H1 (cell line): ENCODE measurements around the gene RABEPK. TPM values are rescaled to one million over a fixed set of nuclear protein-coding genes. Genes with fewer than 3 reads are reported as not detected.

Source experiments
- CTCF ChIA-PET: fragments of 300-600 bp; sonication (Branson Sonifier 250); formaldehyde crosslinking; loops from one replicate; lab custom pipeline; 2021; ENCODE audit not compliant: partially characterized antibody; lab: Charles Lee
- POLR2A ChIA-PET: fragments of 300-600 bp; sonication (Branson Sonifier 250); formaldehyde crosslinking; loops from one replicate; lab custom pipeline; 2021; ENCODE audit warnings: inconsistent platforms; ENCODE audit not compliant: partially characterized antibody; lab: Charles Lee
- DNase-seq, 2 experiments: peaks; one replicate each; pipeline versions ENCODE4 v3.0.0 to v3.0.0-alpha.2; 2010 to 2022; ENCODE audit warnings: low spot score in 2 of 2, low read depth in 1 of 2, mixed read lengths in 1 of 2
- FAIRE-seq: peaks from 2 replicates; lab custom pipeline; 2011; peaks lifted over from hg19 to GRCh38; lab: Jason Lieb, UNC
- H2AFZ ChIP-seq: 2 replicates; pipeline ENCODE4 v1.8.1; 2012; ENCODE audit warnings: low read length, inconsistent platforms
- H2AK5ac ChIP-seq: 2 replicates; pipeline ENCODE4 v1.6.1; 2013; ENCODE audit warnings: low read depth, low read length
- H2BK120ac ChIP-seq: replicated peaks from 2 replicates; pipeline ENCODE3; 2013; ENCODE audit warnings: low read depth, low read length, inconsistent platforms
- H2BK12ac ChIP-seq: 2 replicates; pipeline ENCODE4 v1.6.1; 2013; ENCODE audit warnings: low read depth, low read length
- H2BK15ac ChIP-seq: 2 replicates; pipeline ENCODE4 v1.6.1; 2013; ENCODE audit warnings: low read length
- H2BK20ac ChIP-seq: 2 replicates; pipeline ENCODE4 v1.6.1; 2013; ENCODE audit warnings: low read length
- H2BK5ac ChIP-seq: 2 replicates; pipeline ENCODE4 v1.6.1; 2013; ENCODE audit warnings: low read depth, low read length
- H3K14ac ChIP-seq: 2 replicates; pipeline ENCODE4 v1.6.1; 2013; ENCODE audit warnings: inconsistent platforms; ENCODE audit not compliant: insufficient read length
- H3K18ac ChIP-seq: 2 replicates; pipeline ENCODE4 v1.6.1; 2013; ENCODE audit warnings: low read length; ENCODE audit errors: extremely low read depth
- H3K23ac ChIP-seq: 2 replicates; pipeline ENCODE4 v1.6.1; 2013; ENCODE audit warnings: inconsistent platforms; ENCODE audit not compliant: insufficient read length
- H3K23me2 ChIP-seq: 2 replicates; pipeline ENCODE4 v1.6.1; 2013; ENCODE audit warnings: low read depth, low read length
- H3K27ac ChIP-seq: 2 replicates; pipeline ENCODE4 v1.6.1; 2011; ENCODE audit warnings: low read depth, low read length, inconsistent platforms
- H3K27me3 ChIP-seq, 4 experiments: replicated peaks in 1 of 4; 1 replicate in 1 of 4; 2 replicates in 3 of 4; pipeline versions ENCODE4 v1.6.1 to v1.8.1; 2011 to 2013; ENCODE audit warnings: low read length in 3 of 4, mild to moderate bottlenecking in 3 of 4, inconsistent platforms in 2 of 4, mixed read lengths in 2 of 4, moderate library complexity in 1 of 4; ENCODE audit not compliant: control insufficient read depth in 3 of 4, insufficient read depth in 3 of 4; ENCODE audit errors: extremely low read depth in 1 of 4
- H3K36me3 ChIP-seq, 4 experiments: 2 replicates each; pipeline versions ENCODE4 v1.6.1 to v1.8.1; 2011 to 2013; ENCODE audit warnings: mild to moderate bottlenecking in 4 of 4, low read length in 3 of 4, moderate library complexity in 2 of 4, control low read depth in 1 of 4, inconsistent platforms in 1 of 4; ENCODE audit not compliant: insufficient read depth in 4 of 4, control insufficient read depth in 2 of 4
- H3K4ac ChIP-seq: replicated peaks from 2 replicates; pipeline ENCODE3; 2013; ENCODE audit warnings: low read length, low read depth, mixed read lengths, inconsistent platforms; ENCODE audit not compliant: insufficient read length
- H3K4me1 ChIP-seq, 4 experiments: replicated peaks in 1 of 4; 1 replicate in 1 of 4; 2 replicates in 3 of 4; pipeline versions ENCODE4 v1.6.1 to v1.8.1; 2011 to 2013; ENCODE audit warnings: low read length in 3 of 4, inconsistent platforms in 2 of 4, mixed read lengths in 1 of 4; ENCODE audit not compliant: insufficient read depth in 4 of 4, control insufficient read depth in 3 of 4
- H3K4me2 ChIP-seq, 2 experiments: 2 replicates each; pipeline versions ENCODE4 v1.6.1 to v1.8.1; 2011 to 2013; ENCODE audit warnings: low read depth in 2 of 2, low read length in 2 of 2, control low read depth in 1 of 2, inconsistent platforms in 1 of 2, mild to moderate bottlenecking in 1 of 2; ENCODE audit not compliant: insufficient read depth in 1 of 2
- H3K4me3 ChIP-seq, 4 experiments: fragments of 200-600, 300-600 bp in 1 of 4; sonication (generic), shearing (Covaris generic), sonication (Bioruptor Twin) in 1 of 4; 2 replicates each; pipeline versions ENCODE4 v1.5.1 to v1.8.1; 2011 to 2016; ENCODE audit warnings: low read length in 4 of 4, low read depth in 3 of 4, control low read depth in 2 of 4, inconsistent platforms in 2 of 4, mild to moderate bottlenecking in 2 of 4, mixed read lengths in 1 of 4, moderate library complexity in 1 of 4; ENCODE audit not compliant: insufficient read depth in 2 of 4; ENCODE audit errors: extremely low read depth in 1 of 4
- H3K56ac ChIP-seq: replicated peaks from 2 replicates; pipeline ENCODE3; 2013; ENCODE audit warnings: low read depth, mild to moderate bottlenecking, mixed read lengths, low read length, inconsistent platforms; ENCODE audit not compliant: insufficient read length
- H3K79me1 ChIP-seq: 2 replicates; pipeline ENCODE4 v1.6.1; 2013; ENCODE audit warnings: low read depth, low read length, control low read depth
- H3K79me2 ChIP-seq, 2 experiments: 2 replicates each; pipeline versions ENCODE4 v1.6.1 to v1.8.1; 2012 to 2013; ENCODE audit warnings: low read length in 2 of 2, mild to moderate bottlenecking in 2 of 2, inconsistent platforms in 1 of 2; ENCODE audit not compliant: insufficient read depth in 2 of 2, control insufficient read depth in 1 of 2
- H3K9ac ChIP-seq, 4 experiments: replicated peaks in 1 of 4; 1 replicate in 1 of 4; 2 replicates in 3 of 4; pipeline versions ENCODE4 v1.6.1 to v1.8.1; 2011 to 2013; ENCODE audit warnings: low read depth in 3 of 4, low read length in 3 of 4, control low read depth in 2 of 4, mild to moderate bottlenecking in 2 of 4, moderate library complexity in 2 of 4, inconsistent platforms in 1 of 4; ENCODE audit errors: extremely low read depth in 1 of 4
- H3K9me3 ChIP-seq, 2 experiments: 2 replicates each; pipeline versions ENCODE4 v1.6.1 to v1.8.1; 2012 to 2013; ENCODE audit warnings: mild to moderate bottlenecking in 2 of 2, moderate library complexity in 2 of 2, control low read depth in 1 of 2, inconsistent platforms in 1 of 2, low read depth in 1 of 2, low read length in 1 of 2, mixed read lengths in 1 of 2; ENCODE audit not compliant: insufficient read depth in 2 of 2
- H4K20me1 ChIP-seq, 2 experiments: replicated peaks in 1 of 2; 2 replicates each; pipeline versions ENCODE3 to v1.8.1; 2011 to 2013; ENCODE audit warnings: inconsistent platforms in 2 of 2, low read length in 2 of 2, mild to moderate bottlenecking in 1 of 2; ENCODE audit not compliant: insufficient read depth in 2 of 2, control insufficient read depth in 1 of 2
- H4K5ac ChIP-seq: 2 replicates; pipeline ENCODE4 v1.6.1; 2013; ENCODE audit warnings: low read length, low read depth, mixed read lengths, inconsistent platforms; ENCODE audit not compliant: insufficient read length
- H4K8ac ChIP-seq: 2 replicates; pipeline ENCODE4 v1.8.0; 2013; ENCODE audit warnings: mild to moderate bottlenecking, moderate library complexity, low read length, inconsistent platforms; ENCODE audit not compliant: insufficient read depth; ENCODE audit errors: extremely low read depth
- H4K91ac ChIP-seq: replicated peaks from 2 replicates; pipeline ENCODE3; 2013; ENCODE audit warnings: low read length, mixed read lengths, inconsistent platforms; ENCODE audit not compliant: insufficient read length
- CREB1 ChIP-seq: IDR thresholded peaks from 2 replicates; pipeline ENCODE4 v1.6.1; 2012; ENCODE audit warnings: inconsistent platforms
- CTCF ChIP-seq, 3 experiments: IDR thresholded peaks; 1 replicate in 2 of 3; 2 replicates in 1 of 3; pipeline versions ENCODE4 v1.5.1 to v1.6.1; 2011; ENCODE audit warnings: low read length in 3 of 3, mild to moderate bottlenecking in 3 of 3, inconsistent platforms in 2 of 3, low read depth in 1 of 3, moderate library complexity in 1 of 3; ENCODE audit not compliant: insufficient read depth in 1 of 3; ENCODE audit errors: control extremely low read depth in 1 of 3
- MAFK ChIP-seq: IDR thresholded peaks from 2 replicates; pipeline ENCODE4 v1.6.1; 2012; ENCODE audit warnings: low read depth, mild to moderate bottlenecking, improper control_type of control experiment, low read length
- MAX ChIP-seq: IDR thresholded peaks from 2 replicates; pipeline ENCODE4 v1.6.1; 2012; ENCODE audit warnings: inconsistent platforms
- RAD21 ChIP-seq, 2 experiments: IDR thresholded peaks in 1 of 2; conservative IDR thresholded peaks in 1 of 2; 2 replicates each; pipeline ENCODE4 v1.6.1; 2011; ENCODE audit warnings: low read depth in 2 of 2, low read length in 2 of 2, improper control_type of control experiment in 1 of 2, inconsistent platforms in 1 of 2, mild to moderate bottlenecking in 1 of 2, moderate library complexity in 1 of 2
- SP1 ChIP-seq: IDR thresholded peaks from 2 replicates; pipeline ENCODE4 v1.6.1; 2011; ENCODE audit warnings: low read depth, low read length
- WGBS, 2 experiments: shearing (Covaris generic) in 1 of 2; methylation state at CpG; one replicate each; pipeline versions ENCODE4 v1.1.6 to v1.1.7; 2013 to 2015; ENCODE audit warnings: low lambda C conversion rate in 2 of 2, mixed read lengths in 2 of 2, inconsistent platforms in 1 of 2, low coverage in 1 of 2, missing lambda C conversion rate in 1 of 2; ENCODE audit not compliant: insufficient replicate concordance in 2 of 2, insufficient coverage in 1 of 2, insufficient read length in 1 of 2; ENCODE audit errors: extremely low coverage in 1 of 2, missing lambda C conversion rate in 1 of 2; 5-methylcytosine and 5-hydroxymethylcytosine counted together
- polyA plus RNA-seq, 7 experiments: library from polyadenylated mRNA; depleted of rRNA in 3 of 7; stranded (reverse) in 5 of 7; unstranded in 2 of 7; fragments of >200 nt in 5 of 7; fragments of 200-250 nt in 2 of 7; gene quantifications; 1 replicate in 5 of 7; 2 replicates in 1 of 7; 4 replicates in 1 of 7; pipeline versions ENCODE4 v1.2.1 to v1.2.3, GENCODE V29; 2011 to 2013; ENCODE audit warnings: missing spikeins in 2 of 7, mixed read lengths in 2 of 7
- total RNA-seq: library from RNA; stranded (reverse); fragmentation: NEBNext Ultra II Directional; extraction: Animal tissue kit (Norgen Biotek cat#: 25700); gene quantifications from 2 replicates; pipeline ENCODE4 v1.2.1, GENCODE V29; 2021

The RABEPK gene
- total and polyA plus RNA-seq, 2 of the 8 experiments (the other 6 are each of a cell fraction or from before 2014, with no cell fraction given), result 26.3 to 34.3 TPM

GRCh38 chr9:125255781-125256391 is 55.5 kb downstream of the RABEPK start:
- no peaks in the 10 kb centered on the region for H3K79me2 ChIP-seq
- H3K4ac ChIP-seq, result no peak overlapping the region
- ChIA-PET POLR2A (interaction anchor here (1.2 to 3.0 kb wide), 3 partner anchors 12 to 56 kb away, joined by 3 to 19 read pairs (median 4); partner anchors contain the start of gene HSPA5), CTCF (interaction anchor here (0.7 to 2.9 kb wide), 27 partner anchors 11 to 1186 kb away, joined by 3 to 24 read pairs (median 5); partner anchors contain the start of gene HSPA5)
- no peaks in the 10 kb centered on the region for H4K20me1 ChIP-seq
- no peak overlapping the region for H2BK120ac ChIP-seq
- no peak overlapping the region for H3K9ac ChIP-seq
- WGBS, 2 experiments, result 84% methylated on average over 2 of the region's 2 CpGs; no CpG with 5 or more reads in 1 of the 2 experiments
- no peaks in the 10 kb centered on the region for H3K4me1 ChIP-seq
- H3K56ac ChIP-seq, result no peak overlapping the region
- no peak overlapping the region for H4K8ac ChIP-seq
- no peaks in the 10 kb centered on the region for H3K9me3 ChIP-seq
- H3K4me3 ChIP-seq, result no peak overlapping the region
- no peak overlapping the region for H3K14ac ChIP-seq
- H4K91ac ChIP-seq, result no peak overlapping the region
- no peak overlapping the region for H3K27ac ChIP-seq
- no peak overlapping the region for H2BK5ac ChIP-seq
- H3K36me3 ChIP-seq, result no peaks in the 10 kb centered on the region
- no peak overlapping the region for H4K5ac ChIP-seq
- DNase-seq (no peak), FAIRE-seq (no peak)
- no peak overlapping the region for H2BK15ac ChIP-seq
- no peak overlapping the region for H3K4me2 ChIP-seq
- no peak overlapping the region for H2BK20ac ChIP-seq
- no peak overlapping the region for H3K18ac ChIP-seq
- H3K23me2 ChIP-seq, result no peaks in the 10 kb centered on the region
- H3K27me3 ChIP-seq, result no peaks in the 10 kb centered on the region
- H2BK12ac ChIP-seq, result no peak overlapping the region
- no peaks in the 10 kb centered on the region for H3K79me1 ChIP-seq
- H2AK5ac ChIP-seq, result no peak overlapping the region
- TF ChIP-seq MAX (no peak), CTCF (IDR thresholded peaks at IDR 0.05; ENCODE audit: control extremely low read depth in 1 of 3, insufficient read depth in 1 of 3, low read depth in 1 of 3, low read length in 3 of 3) (peak; percentile 42 to 60 (median 50)), MAFK (peak; percentile 72), CREB1 (no peak), SP1 (no peak), RAD21 (IDR thresholded peaks at IDR 0.05 in 1 of 2, conservative IDR thresholded peaks at IDR 0.05 in 1 of 2; ENCODE audit: low read depth in 2 of 2, low read length in 2 of 2) (peak; percentile 83 to 85)
- H3K23ac ChIP-seq, result no peak overlapping the region
- H2AFZ ChIP-seq, result no peak overlapping the region
